Right lobe of liver (tissue), 4 donors: ENCODE data around the gene SLC24A5.

Experiments
- POLR2A ChIP-seq: fragments of 450-650 bp; IDR thresholded peaks from one replicate; pipeline ENCODE4 v1.6.1; 2017; ENCODE audit warnings: antibody characterized with exemption, mild to moderate bottlenecking
- TF ChIP-seq, protein P1 (sequence below), 4 donors: fragments of 200-600 bp in 3 of 4; fragments of 450-650 bp in 1 of 4; IDR thresholded peaks; one replicate each; pipeline versions ENCODE4 v1.5.1 to v1.8.0; 2016 to 2022; ENCODE audit warnings: antibody characterized with exemption in 4 of 4, mild to moderate bottlenecking in 2 of 4
- donor health status: DM: no; HTN: no; CAD: no.
- donor health status: DM: no; HTN: no; CAD: no.
- donor health status: DM: no; HTN: yes; CAD: no.

DNA sequence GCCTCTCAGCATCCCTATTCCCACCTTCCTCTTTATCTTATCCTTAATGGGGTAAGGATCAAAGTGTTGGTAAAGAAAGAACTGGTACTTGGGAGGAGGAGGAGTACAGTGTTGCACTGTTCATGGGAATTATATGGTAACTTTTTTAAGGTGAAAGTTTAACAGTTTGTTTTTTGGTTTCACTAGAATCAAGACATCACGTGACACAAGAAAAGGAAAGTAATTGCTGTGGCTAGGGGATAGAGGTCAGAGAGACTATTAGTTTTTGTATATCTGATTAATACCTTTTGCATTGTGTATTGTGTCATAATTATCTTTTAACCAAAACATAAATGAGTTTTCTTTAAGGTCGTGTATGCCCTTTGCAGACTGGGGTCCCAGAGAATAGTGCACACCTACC, 23.5 kb upstream of the SLC24A5 start:
- TF ChIP-seq, protein P1, sequence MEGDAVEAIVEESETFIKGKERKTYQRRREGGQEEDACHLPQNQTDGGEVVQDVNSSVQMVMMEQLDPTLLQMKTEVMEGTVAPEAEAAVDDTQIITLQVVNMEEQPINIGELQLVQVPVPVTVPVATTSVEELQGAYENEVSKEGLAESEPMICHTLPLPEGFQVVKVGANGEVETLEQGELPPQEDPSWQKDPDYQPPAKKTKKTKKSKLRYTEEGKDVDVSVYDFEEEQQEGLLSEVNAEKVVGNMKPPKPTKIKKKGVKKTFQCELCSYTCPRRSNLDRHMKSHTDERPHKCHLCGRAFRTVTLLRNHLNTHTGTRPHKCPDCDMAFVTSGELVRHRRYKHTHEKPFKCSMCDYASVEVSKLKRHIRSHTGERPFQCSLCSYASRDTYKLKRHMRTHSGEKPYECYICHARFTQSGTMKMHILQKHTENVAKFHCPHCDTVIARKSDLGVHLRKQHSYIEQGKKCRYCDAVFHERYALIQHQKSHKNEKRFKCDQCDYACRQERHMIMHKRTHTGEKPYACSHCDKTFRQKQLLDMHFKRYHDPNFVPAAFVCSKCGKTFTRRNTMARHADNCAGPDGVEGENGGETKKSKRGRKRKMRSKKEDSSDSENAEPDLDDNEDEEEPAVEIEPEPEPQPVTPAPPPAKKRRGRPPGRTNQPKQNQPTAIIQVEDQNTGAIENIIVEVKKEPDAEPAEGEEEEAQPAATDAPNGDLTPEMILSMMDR (IDR thresholded peaks at IDR 0.05): no peak
- no peak for TF ChIP-seq POLR2A
